AG04449 (cell line): ENCODE measurements around the gene GUCY2C.

Experiments
- CTCF ChIA-PET: fragments of 350-600 bp; formaldehyde crosslinking; extraction: SDS; loops from one replicate; lab custom pipeline; 2021; ENCODE audit warnings: antibody characterized with exemption; lab: Yijun Ruan, JAX
- POLR2A ChIA-PET: fragments of 400-600, 350-600 bp; formaldehyde crosslinking; extraction: SDS; loops from one replicate; lab custom pipeline; 2020; ENCODE audit warnings: antibody characterized with exemption, inconsistent platforms; lab: Yijun Ruan, JAX
- DNase-seq: peaks from one replicate; pipeline ENCODE4 v3.0.0-alpha.2; 2010; ENCODE audit warnings: low read depth, low spot score
- H3K4me3 ChIP-seq: 2 replicates; pipeline ENCODE4 v1.5.1; 2011; ENCODE audit warnings: low read depth, mild to moderate bottlenecking, control low read depth, low read length
- CTCF ChIP-seq: IDR thresholded peaks from one replicate; pipeline ENCODE4 v1.5.1; 2011; ENCODE audit warnings: mild to moderate bottlenecking, moderate library complexity, low read length, control low read depth, inconsistent platforms; ENCODE audit not compliant: insufficient read depth; ENCODE audit errors: missing control alignments

GUCY2C gene

GRCh38 chr12:14591719-14592118 is 104.7 kb downstream of the GUCY2C start:
- ChIA-PET POLR2A (no interaction called here), CTCF (no interaction called here)

GRCh38 chr12:14589169-14590004 is 107.0 kb downstream of the GUCY2C start:
- POLR2A ChIA-PET, result no interaction called here
- no peak for DNase-seq
- CTCF ChIA-PET, result no interaction called here
- TF ChIP-seq CTCF, result no peak
- no peak overlapping the region for H3K4me3 ChIP-seq

More at GRCh38 chr12:14591719-14592118, 104.7 kb downstream of the GUCY2C start:
- DNase-seq, result no peak
- no peak for TF ChIP-seq CTCF
- no peak overlapping the region for H3K4me3 ChIP-seq

- no peak overlapping the region for H3K4me3 ChIP-seq
- ChIA-PET CTCF (no interaction called here), POLR2A (no interaction called here)
- no peak for DNase-seq
- no peak for TF ChIP-seq CTCF
Observed at GRCh38 chr12:14588571-14588970, 107.8 kb downstream of the GUCY2C start.

- ChIA-PET CTCF (no interaction called here), POLR2A (no interaction called here)
- no peak for DNase-seq
- H3K4me3 ChIP-seq, result no peak overlapping the region
- no peak for TF ChIP-seq CTCF
Observed at GRCh38 chr12:14578646-14579045, 117.8 kb downstream of the GUCY2C start.

- no peak for TF ChIP-seq CTCF
- DNase-seq, result no peak
- no peak overlapping the region for H3K4me3 ChIP-seq
- ChIA-PET CTCF (no interaction called here), POLR2A (no interaction called here)
Observed at GRCh38 chr12:14577344-14577743, 119.1 kb downstream of the GUCY2C start.

GRCh38 chr12:14576896-14577295 is 119.5 kb downstream of the GUCY2C start:
- TF ChIP-seq CTCF, result no peak
- ChIA-PET POLR2A (no interaction called here), CTCF (no interaction called here)
- no peak for DNase-seq
- H3K4me3 ChIP-seq, result no peak overlapping the region
